ENCODE results near the gene ZNF732. TPM values are rescaled to one million over a fixed set of nuclear protein-coding genes. Genes with fewer than 3 reads are reported as not detected.

The ZNF732 gene
- total RNA-seq (0.26 and 0.33 TPM in 2 replicates), polyA plus RNA-seq (0.21 TPM in 1 of 2 replicates, not detected in the other), polyA minus RNA-seq (ENCODE audit: low replicate concordance) (0.59 TPM in 1 of 2 replicates, not detected in the other)
- 0.13 TPM in 1 of 2 replicates, not detected in the other for polyA plus RNA-seq (2012)

DNA sequence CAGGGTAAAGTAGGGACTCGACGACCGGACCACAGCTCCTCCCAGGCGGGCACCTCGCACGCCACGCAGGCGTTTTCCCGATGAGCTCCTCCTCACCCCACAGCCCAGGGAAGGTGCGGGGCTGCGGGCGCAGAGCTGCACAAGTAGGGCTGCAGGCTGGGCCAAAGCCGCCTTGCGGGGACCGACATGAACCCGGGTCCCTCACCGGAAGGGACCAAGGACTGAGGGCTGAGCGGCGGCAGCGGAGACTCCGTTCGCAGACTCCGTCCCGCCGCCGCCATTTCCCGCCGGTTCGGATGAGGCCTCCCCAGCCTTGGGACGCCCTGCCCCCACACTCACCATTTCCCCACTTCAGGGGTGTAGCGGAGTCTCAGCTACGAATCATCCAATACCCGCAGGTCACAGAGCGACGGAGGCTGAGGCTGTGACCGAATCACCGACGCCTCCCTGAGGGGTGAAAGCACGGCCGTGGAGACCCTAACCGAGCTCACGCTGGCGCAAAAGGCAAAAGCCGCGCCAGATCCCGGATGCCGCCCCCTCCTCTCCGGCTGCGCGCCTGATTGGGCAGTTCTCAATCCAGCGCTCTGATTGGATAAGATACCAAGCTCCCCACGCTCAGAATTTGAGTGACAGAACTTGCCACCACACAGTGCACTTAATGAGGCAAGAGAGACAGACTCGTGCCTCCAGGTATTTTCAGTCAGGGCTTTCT lies at the start of gene ZNF732:
Gene ZNF732 (minus strand): TSS at position 506 of the 712 bp plus-strand sequence. CDS start 164 bp downstream, at position 342.
- Histone ChIP-seq H3K9ac (ENCODE audit: insufficient read depth, low read length) (no peak within 1 kb of the TSS), H2AFZ (ENCODE audit: low read length) (peak within 1 kb of the TSS; percentile 17)

DNA sequence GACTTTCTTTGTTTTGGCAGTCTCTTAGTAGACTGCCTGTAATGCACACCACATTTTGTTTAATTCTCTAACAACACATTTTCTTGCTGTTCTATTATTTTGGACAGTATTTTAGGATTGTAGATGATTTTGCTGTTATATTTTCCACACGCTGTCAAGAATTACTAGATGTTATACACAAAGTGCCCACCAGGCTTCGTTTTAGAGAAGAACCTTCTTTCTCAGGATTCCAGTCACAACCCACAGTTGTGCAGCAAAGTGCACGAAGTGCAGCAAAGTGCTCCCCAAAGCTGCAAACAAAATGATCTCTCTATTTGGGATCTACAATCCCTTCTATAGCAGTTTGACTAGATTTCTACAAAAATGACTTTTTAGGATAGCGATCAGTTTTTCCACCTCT lies 34.7 kb upstream of the ZNF732 start:
- DNase-seq (ENCODE audit: low read depth in 2 of 2), result no peak

More for the DNA sequence above, at the start of gene ZNF732:
- Histone ChIP-seq H4K20me1 (ENCODE audit: control insufficient read depth, extremely low read depth, insufficient read depth, low read length) (no peaks in the 10 kb centered on the region), H3K4me1 (ENCODE audit: control insufficient read depth, extremely low read depth, insufficient read depth, low read length) (no peaks in the 10 kb centered on the region), H3K4me3 (replicated peaks in 1 of 4; ENCODE audit: control extremely low read depth in 1 of 4, insufficient read depth in 1 of 4, low read depth in 3 of 4, low read length in 4 of 4) (peak within 1 kb of the TSS; percentile 11 to 52 (median 38)), H3K9me3 (ENCODE audit: control insufficient read depth, insufficient read depth, low read depth, low read length) (no peaks in the 10 kb centered on the region), H3K27ac (ENCODE audit: insufficient read depth, low read length) (no peak within 1 kb of the TSS), H3K36me3 (ENCODE audit: control insufficient read depth, insufficient read depth, low read length) (no peaks in the 10 kb centered on the region), H3K79me2 (ENCODE audit: control insufficient read depth, insufficient read depth, low read length) (no peaks in the 10 kb centered on the region), H3K4me2 (ENCODE audit: extremely low read depth, insufficient read depth, low read length) (no peak within 1 kb of the TSS), H3K27me3 (ENCODE audit: control insufficient read depth, insufficient read depth, low read length) (no peaks in the 10 kb centered on the region)
- peak; percentile 78 to 83 for DNase-seq (ENCODE audit: low read depth in 2 of 2)
- TF ChIP-seq, protein P1, sequence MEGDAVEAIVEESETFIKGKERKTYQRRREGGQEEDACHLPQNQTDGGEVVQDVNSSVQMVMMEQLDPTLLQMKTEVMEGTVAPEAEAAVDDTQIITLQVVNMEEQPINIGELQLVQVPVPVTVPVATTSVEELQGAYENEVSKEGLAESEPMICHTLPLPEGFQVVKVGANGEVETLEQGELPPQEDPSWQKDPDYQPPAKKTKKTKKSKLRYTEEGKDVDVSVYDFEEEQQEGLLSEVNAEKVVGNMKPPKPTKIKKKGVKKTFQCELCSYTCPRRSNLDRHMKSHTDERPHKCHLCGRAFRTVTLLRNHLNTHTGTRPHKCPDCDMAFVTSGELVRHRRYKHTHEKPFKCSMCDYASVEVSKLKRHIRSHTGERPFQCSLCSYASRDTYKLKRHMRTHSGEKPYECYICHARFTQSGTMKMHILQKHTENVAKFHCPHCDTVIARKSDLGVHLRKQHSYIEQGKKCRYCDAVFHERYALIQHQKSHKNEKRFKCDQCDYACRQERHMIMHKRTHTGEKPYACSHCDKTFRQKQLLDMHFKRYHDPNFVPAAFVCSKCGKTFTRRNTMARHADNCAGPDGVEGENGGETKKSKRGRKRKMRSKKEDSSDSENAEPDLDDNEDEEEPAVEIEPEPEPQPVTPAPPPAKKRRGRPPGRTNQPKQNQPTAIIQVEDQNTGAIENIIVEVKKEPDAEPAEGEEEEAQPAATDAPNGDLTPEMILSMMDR (conservative IDR thresholded peaks at IDR 0.05 in 1 of 2, IDR thresholded peaks at IDR 0.05 in 1 of 2; ENCODE audit: low read depth in 1 of 2, low read length in 2 of 2), result no peak
- TF ChIP-seq EZH2 (IDR thresholded peaks at IDR 0.05; ENCODE audit: low read length, missing control alignments), result no peak

DNA sequence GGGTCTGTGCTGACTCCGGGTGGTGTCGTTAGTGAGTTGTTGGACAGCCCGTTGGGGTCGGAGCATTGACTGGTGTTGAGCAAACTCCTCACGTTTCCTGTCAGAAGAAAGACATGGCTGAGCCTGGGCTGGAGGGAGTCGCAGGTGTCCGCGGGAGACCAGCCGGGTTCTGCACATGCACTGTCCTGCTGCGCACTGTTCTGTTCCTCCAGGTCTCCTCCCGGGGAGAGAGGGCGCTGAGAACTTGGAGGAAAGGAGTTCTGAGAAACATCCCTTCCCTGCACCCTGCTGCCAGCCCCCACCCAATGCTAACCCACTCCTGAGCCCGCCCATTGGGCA lies 33.5 kb upstream of the ZNF732 start:
- no peak for DNase-seq (ENCODE audit: low read depth in 2 of 2)
- Histone ChIP-seq H3K9me3 (ENCODE audit: control insufficient read depth, insufficient read depth, low read depth, low read length) (no peaks in the 10 kb centered on the region), H2AFZ (ENCODE audit: low read length) (no peak overlapping the region), H3K9ac (ENCODE audit: insufficient read depth, low read length) (no peak overlapping the region), H3K4me3 (replicated peaks in 1 of 4; ENCODE audit: control extremely low read depth in 1 of 4, insufficient read depth in 1 of 4, low read depth in 3 of 4, low read length in 4 of 4) (peak overlapping the region; percentile 75 to 89 (median 84)), H3K79me2 (ENCODE audit: control insufficient read depth, insufficient read depth, low read length) (peaks cover 25% of the 10 kb centered on the region), H3K27ac (ENCODE audit: insufficient read depth, low read length) (peak overlapping the region; percentile 97), H4K20me1 (ENCODE audit: control insufficient read depth, extremely low read depth, insufficient read depth, low read length) (no peaks in the 10 kb centered on the region), H3K4me1 (ENCODE audit: control insufficient read depth, extremely low read depth, insufficient read depth, low read length) (no peaks in the 10 kb centered on the region), H3K27me3 (ENCODE audit: control insufficient read depth, insufficient read depth, low read length) (no peaks in the 10 kb centered on the region), H3K4me2 (ENCODE audit: extremely low read depth, insufficient read depth, low read length) (peak overlapping the region; percentile 85), H3K36me3 (ENCODE audit: control insufficient read depth, insufficient read depth, low read length) (no peaks in the 10 kb centered on the region)
- no peak for TF ChIP-seq EZH2 (IDR thresholded peaks at IDR 0.05; ENCODE audit: low read length, missing control alignments)
- TF ChIP-seq, protein P1 (conservative IDR thresholded peaks at IDR 0.05 in 1 of 2, IDR thresholded peaks at IDR 0.05 in 1 of 2; ENCODE audit: low read depth in 1 of 2, low read length in 2 of 2), result no peak

More for the DNA sequence above, 34.7 kb upstream of the ZNF732 start:
- Histone ChIP-seq H3K4me2 (ENCODE audit: extremely low read depth, insufficient read depth, low read length) (no peak overlapping the region), H2AFZ (ENCODE audit: low read length) (no peak overlapping the region), H3K4me1 (ENCODE audit: control insufficient read depth, extremely low read depth, insufficient read depth, low read length) (no peaks in the 10 kb centered on the region), H4K20me1 (ENCODE audit: control insufficient read depth, extremely low read depth, insufficient read depth, low read length) (no peaks in the 10 kb centered on the region), H3K4me3 (replicated peaks in 1 of 4; ENCODE audit: control extremely low read depth in 1 of 4, insufficient read depth in 1 of 4, low read depth in 3 of 4, low read length in 4 of 4) (no peak overlapping the region), H3K9ac (ENCODE audit: insufficient read depth, low read length) (no peak overlapping the region), H3K9me3 (ENCODE audit: control insufficient read depth, insufficient read depth, low read depth, low read length) (no peaks in the 10 kb centered on the region), H3K27ac (ENCODE audit: insufficient read depth, low read length) (no peak overlapping the region), H3K79me2 (ENCODE audit: control insufficient read depth, insufficient read depth, low read length) (peaks cover 25% of the 10 kb centered on the region), H3K36me3 (ENCODE audit: control insufficient read depth, insufficient read depth, low read length) (no peaks in the 10 kb centered on the region), H3K27me3 (ENCODE audit: control insufficient read depth, insufficient read depth, low read length) (no peaks in the 10 kb centered on the region)
- TF ChIP-seq, protein P1 (conservative IDR thresholded peaks at IDR 0.05 in 1 of 2, IDR thresholded peaks at IDR 0.05 in 1 of 2; ENCODE audit: low read depth in 1 of 2, low read length in 2 of 2), result peak in 1 of 2 donors; percentile 13
- no peak for TF ChIP-seq EZH2 (IDR thresholded peaks at IDR 0.05; ENCODE audit: low read length, missing control alignments)

Data from fibroblast of lung (primary cell).